Activated effector memory CD4-positive, alpha-beta T cell treated with Interleukin-2 at 50 U/mL for 16 hours (primary cell): Measurements from ENCODE around the gene GPR84.

Experiments
- DNase-seq: peaks from one replicate; pipeline ENCODE4 v3.0.0-alpha.2; 2020

Gene GPR84

DNA sequence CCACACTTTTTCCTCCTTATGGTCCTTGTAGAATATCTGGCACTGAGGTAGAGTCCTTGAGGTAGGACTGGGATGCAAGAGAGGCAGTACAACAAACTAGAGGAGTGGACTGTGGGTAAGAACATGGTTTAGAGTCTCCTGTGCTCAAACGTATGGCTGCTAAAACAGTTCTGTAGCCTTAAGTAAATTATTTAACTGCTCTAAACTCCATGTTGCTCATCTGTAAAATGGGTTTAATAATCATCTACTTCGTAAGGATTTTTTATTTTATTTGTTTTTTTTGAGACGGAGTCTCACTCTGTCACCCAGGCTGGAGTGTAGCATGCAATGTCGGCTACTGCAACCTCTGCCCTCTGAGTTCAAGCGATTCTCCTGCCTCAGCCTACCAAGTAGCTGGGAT is 42.9 kb downstream of the GPR84 start:
- no peak for DNase-seq
